GM10266 (cell line): Measurements from ENCODE around the gene HYOU1.

Source experiments
- DNase-seq: peaks from one replicate; pipeline ENCODE4 v3.0.0; 2012; ENCODE audit errors: extremely low spot score
- CTCF ChIP-seq: IDR thresholded peaks from 2 replicates; pipeline ENCODE4 v1.5.1; 2012; ENCODE audit warnings: mild to moderate bottlenecking, low read depth; ENCODE audit not compliant: control insufficient read depth, insufficient read depth; ENCODE audit errors: missing control alignments

Gene HYOU1

GRCh38 chr11:118998388-118998717 lies 58.7 kb downstream of the HYOU1 start:
- no peak for DNase-seq
- TF ChIP-seq CTCF: no peak

GRCh38 chr11:118997627-118998387 lies 59.2 kb downstream of the HYOU1 start, which contains the start of gene CENATAC:
TSS of gene CENATAC (plus strand) at chr11:118998138. CDS start at chr11:118998198, 60 bp downstream.
- peak; percentile 99 for DNase-seq
- TF ChIP-seq CTCF: no peak

GRCh38 chr11:118996926-118997626 lies 59.9 kb downstream of the HYOU1 start:
- DNase-seq: peak; percentile 77
- TF ChIP-seq CTCF: no peak
